ENCODE results near the gene YEATS2.

The YEATS2 gene

GRCh38 chr3:183810643-183811594 is 113.3 kb downstream of the YEATS2 start:
- Histone ChIP-seq H3K4me2 (ENCODE audit: low read length) (no peak overlapping the region), H3K27me3 (ENCODE audit: insufficient read depth, low read length, poor library complexity) (no peaks in the 10 kb centered on the region), H2AK5ac (ENCODE audit: low read length) (no peak overlapping the region), H3K4me3 (ENCODE audit: low read length) (no peak overlapping the region), H3K4ac (ENCODE audit: low read depth, low read length) (no peak overlapping the region), H3K56ac (ENCODE audit: low read length) (no peak overlapping the region), H3K18ac (ENCODE audit: low read length) (no peak overlapping the region), H3K27ac (ENCODE audit: low read depth, low read length) (no peak overlapping the region), H2BK15ac (replicated peaks; ENCODE audit: low read depth) (no peak overlapping the region), H3K79me1 (ENCODE audit: low read length) (no peaks in the 10 kb centered on the region), H2BK5ac (ENCODE audit: low read length) (no peak overlapping the region), H3K23ac (ENCODE audit: low read length) (no peak overlapping the region), H2BK120ac (ENCODE audit: low read depth, low read length) (no peak overlapping the region), H3K4me1 (ENCODE audit: control insufficient read depth, low read depth, low read length) (no peaks in the 10 kb centered on the region), H3K79me2 (ENCODE audit: control insufficient read depth, insufficient read depth, low read length) (no peaks in the 10 kb centered on the region), H4K5ac (ENCODE audit: low read length) (no peak overlapping the region), H3K9ac (ENCODE audit: low read length) (no peak overlapping the region), H4K8ac (ENCODE audit: low read depth, low read length) (no peak overlapping the region), H3K36me3 (ENCODE audit: control insufficient read depth, insufficient read depth, low read length) (peaks cover 28% of the 10 kb centered on the region)
- DNase-seq, result no peak
- WGBS (ENCODE audit: extremely low coverage, insufficient coverage, low lambda C conversion rate), result no CpG with 5 or more reads among the region's 24 CpGs

DNA sequence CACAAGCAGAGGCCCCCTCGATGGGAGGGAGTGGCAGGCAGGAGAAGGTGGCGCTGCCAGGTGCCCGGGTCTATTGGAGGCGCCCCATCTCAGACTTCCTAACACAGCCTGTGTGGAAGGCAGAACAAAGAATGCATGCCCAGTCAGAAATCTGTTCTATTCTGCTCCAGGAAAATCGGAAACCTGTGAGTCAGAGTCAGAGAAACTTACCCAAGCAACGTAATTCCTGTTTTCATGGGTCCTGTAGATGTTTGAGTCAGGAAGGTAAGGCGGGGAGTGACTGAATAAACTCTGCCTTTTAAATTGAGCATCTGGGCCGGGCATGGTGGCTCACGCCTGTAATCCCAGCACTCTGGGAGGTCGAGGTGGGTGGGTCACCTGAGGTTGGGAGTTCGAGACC is 114.0 kb downstream of the YEATS2 start:
- no peak overlapping the region for H4K5ac ChIP-seq (ENCODE audit: low read length)
- peaks cover 26% of the 10 kb centered on the region for H3K36me3 ChIP-seq (ENCODE audit: control insufficient read depth, insufficient read depth, low read length)
- no peak overlapping the region for H3K9ac ChIP-seq (ENCODE audit: low read length)
- H2BK5ac ChIP-seq (ENCODE audit: low read length), result no peak overlapping the region
- no peak overlapping the region for H3K23ac ChIP-seq (ENCODE audit: low read length)
- H2BK15ac ChIP-seq (replicated peaks; ENCODE audit: low read depth), result no peak overlapping the region
- H2AK5ac ChIP-seq (ENCODE audit: low read length), result no peak overlapping the region
- DNase-seq, result no peak
- H3K27me3 ChIP-seq (ENCODE audit: insufficient read depth, low read length, poor library complexity), result no peaks in the 10 kb centered on the region
- H3K4ac ChIP-seq (ENCODE audit: low read depth, low read length), result no peak overlapping the region
- no peak overlapping the region for H3K27ac ChIP-seq (ENCODE audit: low read depth, low read length)
- no peak overlapping the region for H4K8ac ChIP-seq (ENCODE audit: low read depth, low read length)
- no peaks in the 10 kb centered on the region for H3K79me2 ChIP-seq (ENCODE audit: control insufficient read depth, insufficient read depth, low read length)
- H3K4me1 ChIP-seq (ENCODE audit: control insufficient read depth, low read depth, low read length), result no peaks in the 10 kb centered on the region
- no peaks in the 10 kb centered on the region for H3K79me1 ChIP-seq (ENCODE audit: low read length)
- no CpG with 5 or more reads among the region's 11 CpGs for WGBS (ENCODE audit: extremely low coverage, insufficient coverage, low lambda C conversion rate)
- H3K4me2 ChIP-seq (ENCODE audit: low read length), result no peak overlapping the region
- no peak overlapping the region for H2BK120ac ChIP-seq (ENCODE audit: low read depth, low read length)
- H3K18ac ChIP-seq (ENCODE audit: low read length), result no peak overlapping the region
- no peak overlapping the region for H3K4me3 ChIP-seq (ENCODE audit: low read length)
- H3K56ac ChIP-seq (ENCODE audit: low read length), result no peak overlapping the region

DNA sequence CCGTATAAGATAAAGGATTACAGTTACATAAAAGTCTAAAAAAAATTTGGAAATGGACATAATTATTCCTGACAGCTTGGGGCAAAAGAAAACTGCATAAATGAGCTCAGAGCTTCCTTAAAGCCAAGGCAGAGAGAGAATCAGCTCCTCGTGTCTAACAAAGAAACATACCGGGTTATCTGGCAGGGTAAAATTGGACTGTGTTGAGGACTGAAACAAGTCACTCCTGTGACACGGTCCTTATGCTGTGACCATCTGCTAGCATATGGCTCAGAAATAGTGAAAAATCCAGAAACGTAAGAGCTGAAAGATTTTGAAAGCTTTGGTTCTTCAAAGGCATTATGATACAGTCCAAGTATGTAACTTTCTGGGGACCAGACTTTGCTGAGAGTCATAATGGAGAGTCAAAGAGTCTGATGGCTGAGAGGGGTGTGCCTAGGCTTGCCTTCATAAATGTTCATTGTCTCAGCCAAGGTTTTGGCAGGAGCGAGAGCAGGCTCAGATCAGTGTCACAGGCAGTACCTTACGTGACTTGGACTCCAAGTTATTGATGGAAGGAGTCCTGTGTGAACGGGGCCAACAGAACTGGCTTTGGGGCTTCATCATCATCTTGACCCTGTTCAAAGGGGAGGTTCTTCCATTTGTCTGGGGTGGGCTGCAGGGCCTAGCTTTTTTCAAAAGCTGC is 115.3 kb downstream of the YEATS2 start:
- Histone ChIP-seq H3K36me3 (ENCODE audit: control insufficient read depth, insufficient read depth, low read length) (peaks cover 17% of the 10 kb centered on the region), H3K23ac (ENCODE audit: low read length) (no peak overlapping the region), H3K27ac (ENCODE audit: low read depth, low read length) (no peak overlapping the region), H3K4me3 (ENCODE audit: low read length) (no peak overlapping the region), H4K5ac (ENCODE audit: low read length) (no peak overlapping the region), H3K18ac (ENCODE audit: low read length) (no peak overlapping the region), H3K4ac (ENCODE audit: low read depth, low read length) (no peak overlapping the region), H3K4me1 (ENCODE audit: control insufficient read depth, low read depth, low read length) (no peaks in the 10 kb centered on the region), H3K4me2 (ENCODE audit: low read length) (no peak overlapping the region), H2BK120ac (ENCODE audit: low read depth, low read length) (no peak overlapping the region), H2BK15ac (replicated peaks; ENCODE audit: low read depth) (no peak overlapping the region), H3K56ac (ENCODE audit: low read length) (no peak overlapping the region), H4K8ac (ENCODE audit: low read depth, low read length) (no peak overlapping the region), H3K79me1 (ENCODE audit: low read length) (no peaks in the 10 kb centered on the region), H3K27me3 (ENCODE audit: insufficient read depth, low read length, poor library complexity) (no peaks in the 10 kb centered on the region), H2AK5ac (ENCODE audit: low read length) (no peak overlapping the region), H3K9ac (ENCODE audit: low read length) (no peak overlapping the region), H3K79me2 (ENCODE audit: control insufficient read depth, insufficient read depth, low read length) (no peaks in the 10 kb centered on the region), H2BK5ac (ENCODE audit: low read length) (no peak overlapping the region)
- DNase-seq, result no peak
- WGBS (ENCODE audit: extremely low coverage, insufficient coverage, low lambda C conversion rate), result no CpG with 5 or more reads among the region's 8 CpGs

- Histone ChIP-seq H3K18ac (ENCODE audit: low read length) (no peak overlapping the region), H2BK15ac (replicated peaks; ENCODE audit: low read depth) (no peak overlapping the region), H3K79me2 (ENCODE audit: control insufficient read depth, insufficient read depth, low read length) (no peaks in the 10 kb centered on the region), H3K79me1 (ENCODE audit: low read length) (no peaks in the 10 kb centered on the region), H3K27ac (ENCODE audit: low read depth, low read length) (no peak overlapping the region), H3K23ac (ENCODE audit: low read length) (no peak overlapping the region), H3K27me3 (ENCODE audit: insufficient read depth, low read length, poor library complexity) (no peaks in the 10 kb centered on the region), H2BK5ac (ENCODE audit: low read length) (no peak overlapping the region), H3K36me3 (ENCODE audit: control insufficient read depth, insufficient read depth, low read length) (peaks cover 12% of the 10 kb centered on the region), H2BK120ac (ENCODE audit: low read depth, low read length) (no peak overlapping the region), H3K56ac (ENCODE audit: low read length) (no peak overlapping the region), H3K4me2 (ENCODE audit: low read length) (no peak overlapping the region), H3K4me3 (ENCODE audit: low read length) (no peak overlapping the region), H4K8ac (ENCODE audit: low read depth, low read length) (no peak overlapping the region), H2AK5ac (ENCODE audit: low read length) (no peak overlapping the region), H3K9ac (ENCODE audit: low read length) (no peak overlapping the region), H3K4ac (ENCODE audit: low read depth, low read length) (no peak overlapping the region), H4K5ac (ENCODE audit: low read length) (no peak overlapping the region), H3K4me1 (ENCODE audit: control insufficient read depth, low read depth, low read length) (no peaks in the 10 kb centered on the region)
- WGBS (ENCODE audit: extremely low coverage, insufficient coverage, low lambda C conversion rate), result no CpG with 5 or more reads among the region's 1 CpG
- DNase-seq, result no peak
Measured at GRCh38 chr3:183814240-183814639, 116.6 kb downstream of the YEATS2 start.

DNA sequence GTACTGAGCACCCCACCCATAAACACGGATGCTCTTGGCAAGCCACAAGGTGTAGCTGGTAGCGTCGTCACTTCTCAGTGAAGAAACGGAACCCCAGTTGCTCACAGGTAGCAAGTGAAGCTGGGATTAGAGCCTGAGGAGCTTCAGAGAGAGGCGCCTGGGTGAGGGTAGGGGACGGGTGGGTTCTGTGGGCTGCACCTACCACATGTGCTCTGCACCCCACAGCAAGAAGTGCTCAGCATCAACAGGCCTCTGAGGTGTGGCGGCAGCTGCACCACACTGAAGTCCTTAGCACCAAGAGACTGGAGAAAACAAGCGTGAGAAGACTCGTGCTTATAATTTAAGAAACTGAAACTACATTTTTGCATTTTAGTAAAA is 118.0 kb downstream of the YEATS2 start:
- DNase-seq, result no peak
- H3K4ac ChIP-seq (ENCODE audit: low read depth, low read length), result no peak overlapping the region
- H4K8ac ChIP-seq (ENCODE audit: low read depth, low read length), result no peak overlapping the region
- H3K4me3 ChIP-seq (ENCODE audit: low read length), result no peak overlapping the region
- no peaks in the 10 kb centered on the region for H3K79me1 ChIP-seq (ENCODE audit: low read length)
- no peak overlapping the region for H3K56ac ChIP-seq (ENCODE audit: low read length)
- no peak overlapping the region for H4K5ac ChIP-seq (ENCODE audit: low read length)
- no peak overlapping the region for H2AK5ac ChIP-seq (ENCODE audit: low read length)
- H3K27ac ChIP-seq (ENCODE audit: low read depth, low read length), result no peak overlapping the region
- WGBS (ENCODE audit: extremely low coverage, insufficient coverage, low lambda C conversion rate), result no CpG with 5 or more reads among the region's 9 CpGs
- H3K4me1 ChIP-seq (ENCODE audit: control insufficient read depth, low read depth, low read length), result no peaks in the 10 kb centered on the region
- no peak overlapping the region for H2BK15ac ChIP-seq (replicated peaks; ENCODE audit: low read depth)
- H3K79me2 ChIP-seq (ENCODE audit: control insufficient read depth, insufficient read depth, low read length), result no peaks in the 10 kb centered on the region
- H3K4me2 ChIP-seq (ENCODE audit: low read length), result no peak overlapping the region
- peaks cover 5% of the 10 kb centered on the region for H3K36me3 ChIP-seq (ENCODE audit: control insufficient read depth, insufficient read depth, low read length)
- H3K27me3 ChIP-seq (ENCODE audit: insufficient read depth, low read length, poor library complexity), result no peaks in the 10 kb centered on the region
- H3K18ac ChIP-seq (ENCODE audit: low read length), result no peak overlapping the region
- H2BK120ac ChIP-seq (ENCODE audit: low read depth, low read length), result no peak overlapping the region
- no peak overlapping the region for H2BK5ac ChIP-seq (ENCODE audit: low read length)
- no peak overlapping the region for H3K23ac ChIP-seq (ENCODE audit: low read length)
- no peak overlapping the region for H3K9ac ChIP-seq (ENCODE audit: low read length)

Measured in mesendoderm (in vitro differentiated cells).